IMR-90 (cell line): ENCODE results near the gene POLR2E. TPM values are rescaled to one million over a fixed set of nuclear protein-coding genes. Genes with fewer than 3 reads are reported as not detected.

Experiments used
- ATAC-seq: fragments of 200-7000 bp; cut with Tn5 transposase; 2 replicates; pipeline ENCODE4 v1.9.1; 2020; ENCODE audit warnings: low read depth, mild to moderate bottlenecking, moderate library complexity
- BruUV-seq: library from RNA; stranded (reverse); fragments of 400-500 nt; replicated peaks from 2 replicates; lab custom pipeline; 2021; lab: Mats Ljungman, UMichigan
- CTCF ChIA-PET: fragments of 300-600 bp; formaldehyde crosslinking; extraction: SDS; loops from one replicate; lab custom pipeline; 2021; ENCODE audit warnings: antibody characterized with exemption; lab: Yijun Ruan, JAX
- POLR2A ChIA-PET: fragments of 300-600 bp; sonication (Branson Sonifier 250); formaldehyde crosslinking; loops from one replicate; lab custom pipeline; 2022; ENCODE audit warnings: antibody characterized with exemption; ENCODE audit not compliant: unreplicated experiment; lab: Charles Lee
- DNase-seq: peaks from one replicate; pipeline ENCODE4 v3.0.0; 2013
- H2AFZ ChIP-seq: replicated peaks from 2 replicates; pipeline ENCODE3; 2013; ENCODE audit warnings: low read length, mild to moderate bottlenecking; ENCODE audit not compliant: poor library complexity
- H2AK5ac ChIP-seq: 2 replicates; pipeline ENCODE4 v1.6.1; 2013; ENCODE audit warnings: low read depth, low read length, inconsistent platforms
- H2AK9ac ChIP-seq: replicated peaks from 2 replicates; pipeline ENCODE3; 2013; ENCODE audit warnings: mild to moderate bottlenecking, low read depth, low read length, moderate library complexity; ENCODE audit not compliant: poor library complexity
- H2BK120ac ChIP-seq: 2 replicates; pipeline ENCODE4 v1.6.1; 2013; ENCODE audit warnings: low read depth, low read length, inconsistent platforms
- H2BK15ac ChIP-seq: 3 replicates; pipeline ENCODE4 v1.6.1; 2013; ENCODE audit warnings: low read depth, low read length, inconsistent platforms
- H2BK20ac ChIP-seq: 2 replicates; pipeline ENCODE4 v1.6.1; 2013; ENCODE audit warnings: low read depth, mild to moderate bottlenecking, inconsistent platforms, low read length, moderate library complexity
- H2BK5ac ChIP-seq: 2 replicates; pipeline ENCODE4 v1.6.1; 2013; ENCODE audit warnings: mild to moderate bottlenecking, low read depth, low read length, inconsistent platforms; ENCODE audit not compliant: poor library complexity, severe bottlenecking
- H3K14ac ChIP-seq: replicated peaks from 2 replicates; pipeline ENCODE4 v1.6.1; 2013; ENCODE audit warnings: low read depth, low read length, inconsistent platforms
- H3K18ac ChIP-seq: 2 replicates; pipeline ENCODE4 v1.6.1; 2013; ENCODE audit warnings: low read depth, low read length, control low read depth
- H3K23ac ChIP-seq: 2 replicates; pipeline ENCODE4 v1.6.1; 2013; ENCODE audit warnings: low read depth, low read length, inconsistent platforms
- H3K27ac ChIP-seq: 2 replicates; pipeline ENCODE4 v1.5.1; 2013; ENCODE audit warnings: mild to moderate bottlenecking, control low read depth, low read length; ENCODE audit not compliant: insufficient read depth
- H3K27me3 ChIP-seq: 2 replicates; pipeline ENCODE4 v1.6.1; 2013; ENCODE audit warnings: low read length; ENCODE audit not compliant: control insufficient read depth, insufficient read depth
- H3K36me3 ChIP-seq: 2 replicates; pipeline ENCODE4 v1.6.1; 2013; ENCODE audit warnings: low read length, mixed read lengths; ENCODE audit not compliant: control insufficient read depth, insufficient read depth
- H3K4ac ChIP-seq: 2 replicates; pipeline ENCODE4 v1.6.1; 2013; ENCODE audit warnings: low read depth, low read length, inconsistent platforms
- H3K4me1 ChIP-seq: 2 replicates; pipeline ENCODE4 v1.6.1; 2013; ENCODE audit warnings: low read length, mixed read lengths; ENCODE audit not compliant: control insufficient read depth, insufficient read depth
- H3K4me2 ChIP-seq: 2 replicates; pipeline ENCODE4 v1.6.1; 2013; ENCODE audit warnings: low read depth, mild to moderate bottlenecking, control low read depth, low read length, moderate library complexity
- H3K4me3 ChIP-seq: 2 replicates; pipeline ENCODE4 v1.5.1; 2013; ENCODE audit warnings: low read depth, mild to moderate bottlenecking, control low read depth, low read length, moderate library complexity; ENCODE audit not compliant: insufficient read depth
- H3K56ac ChIP-seq: 2 replicates; pipeline ENCODE4 v1.6.1; 2013; ENCODE audit warnings: low read length, inconsistent platforms; ENCODE audit not compliant: insufficient read depth; ENCODE audit errors: extremely low read depth
- H3K79me1 ChIP-seq, 2 experiments: 2 replicates each; pipeline ENCODE4 v1.6.1; 2013; ENCODE audit warnings: low read length in 2 of 2, inconsistent platforms in 1 of 2, low read depth in 1 of 2
- H3K9ac ChIP-seq: 2 replicates; pipeline ENCODE4 v1.6.1; 2013; ENCODE audit warnings: low read depth, low read length, control low read depth
- H3K9me1 ChIP-seq: 2 replicates; pipeline ENCODE4 v1.6.1; 2013; ENCODE audit warnings: low read length, inconsistent platforms; ENCODE audit not compliant: insufficient read depth
- H3K9me3 ChIP-seq: 2 replicates; pipeline ENCODE4 v1.6.1; 2013; ENCODE audit warnings: low read length; ENCODE audit not compliant: control insufficient read depth, insufficient read depth
- H4K20me1 ChIP-seq: 2 replicates; pipeline ENCODE4 v1.6.1; 2013; ENCODE audit warnings: low read length, inconsistent platforms; ENCODE audit not compliant: insufficient read depth
- H4K5ac ChIP-seq: 2 replicates; pipeline ENCODE4 v1.6.1; 2013; ENCODE audit warnings: mild to moderate bottlenecking, low read depth, low read length, control low read depth
- H4K8ac ChIP-seq, 2 experiments: 2 replicates each; pipeline ENCODE4 v1.6.1; 2013; ENCODE audit warnings: low read depth in 2 of 2, low read length in 2 of 2, control low read depth in 1 of 2, inconsistent platforms in 1 of 2
- H4K91ac ChIP-seq: 2 replicates; pipeline ENCODE4 v1.6.1; 2013; ENCODE audit warnings: low read depth, low read length, inconsistent platforms; ENCODE audit not compliant: insufficient read depth
- CEBPB ChIP-seq: IDR thresholded peaks from 2 replicates; pipeline ENCODE4 v1.6.1; 2012; ENCODE audit warnings: low read depth, low read length, improper control_type of control experiment
- CHD1 ChIP-seq: IDR thresholded peaks from 2 replicates; pipeline ENCODE4 v1.6.1; 2012; ENCODE audit warnings: low read depth, low read length, improper control_type of control experiment
- FOS ChIP-seq: fragments of 150-350 bp; IDR thresholded peaks from 2 replicates; pipeline ENCODE4 v1.6.1; 2016; ENCODE audit warnings: low read depth, low read length
- MAFK ChIP-seq: IDR thresholded peaks from 2 replicates; pipeline ENCODE4 v1.6.1; 2012; ENCODE audit warnings: low read depth, low read length, improper control_type of control experiment
- MAZ ChIP-seq: IDR thresholded peaks from 2 replicates; pipeline ENCODE4 v1.6.1; 2012; ENCODE audit warnings: low read depth, mild to moderate bottlenecking, low read length, improper control_type of control experiment, moderate library complexity, borderline replicate concordance
- MXI1 ChIP-seq: IDR thresholded peaks from 2 replicates; pipeline ENCODE4 v1.6.1; 2012; ENCODE audit warnings: low read depth, mild to moderate bottlenecking, low read length, moderate library complexity, borderline replicate concordance
- NFE2L2 ChIP-seq: fragments of 150-350 bp; IDR thresholded peaks from 2 replicates; pipeline ENCODE4 v1.6.1; 2016; ENCODE audit warnings: low read depth, mild to moderate bottlenecking, low read length
- POLR2A ChIP-seq: IDR thresholded peaks from 2 replicates; pipeline ENCODE4 v1.6.1; 2012; ENCODE audit warnings: mild to moderate bottlenecking, low read depth, low read length
- RAD21 ChIP-seq: IDR thresholded peaks from 2 replicates; pipeline ENCODE4 v1.6.1; 2012; ENCODE audit warnings: low read length, improper control_type of control experiment
- RCOR1 ChIP-seq: IDR thresholded peaks from 2 replicates; pipeline ENCODE4 v1.6.1; 2012; ENCODE audit warnings: mild to moderate bottlenecking, low read length, improper control_type of control experiment; ENCODE audit not compliant: insufficient replicate concordance
- RFX5 ChIP-seq: IDR thresholded peaks from 2 replicates; pipeline ENCODE4 v1.8.0; 2012; ENCODE audit warnings: low read depth, mild to moderate bottlenecking, low read length, moderate library complexity
- SMC3 ChIP-seq: fragments of 150-350 bp; IDR thresholded peaks from 2 replicates; pipeline ENCODE4 v1.6.1; 2016; ENCODE audit warnings: low read depth, mild to moderate bottlenecking, antibody characterized with exemption, low read length, moderate library complexity
- WGBS, 2 experiments: methylation state at CpG; one replicate each; pipeline versions ENCODE4 v1.1.5 to v1.1.7; 2013; ENCODE audit warnings: missing lambda C conversion rate in 2 of 2; ENCODE audit not compliant: insufficient read length in 1 of 2; ENCODE audit errors: extremely low coverage in 2 of 2; 5-methylcytosine and 5-hydroxymethylcytosine counted together
- dilution Hi-C: fragments of 300-500 bp; cut with HindIII; formaldehyde crosslinking; loops from one replicate; pipeline ENCODE4 v1.14.3; 2018; ENCODE audit warnings: low sequenced_read_pairs; ENCODE audit not compliant: unreplicated experiment
- in situ Hi-C: fragments of 300-500 bp; cut with MboI; formaldehyde crosslinking; loops from 3 replicates; pipeline ENCODE4 v1.14.3; 2019; ENCODE audit warnings: low sequenced_read_pairs, inconsistent platforms, mixed read lengths
- intact Hi-C: fragments of 100-400 bp; cut with micrococcal nuclease; formaldehyde crosslinking; loops from 2 replicates; pipeline ENCODE4 v1.10.0; 2022
- polyA plus RNA-seq, 3 experiments: library from polyadenylated mRNA; depleted of rRNA; stranded (reverse); fragments of >200 nt; gene quantifications; 2 replicates each; pipeline ENCODE4 v1.2.3, GENCODE V29; 2012; ENCODE audit warnings: low replicate concordance in 1 of 3
- total RNA-seq: library from RNA; depleted of rRNA; stranded (reverse); fragments of >200 nt; gene quantifications from 2 replicates; pipeline ENCODE4 v1.2.3, GENCODE V29; 2012
- TF ChIP-seq, protein P1 (sequence below): fragments of 150-350 bp; IDR thresholded peaks from 2 replicates; pipeline ENCODE4 v1.6.1; 2016; ENCODE audit warnings: low read depth, mild to moderate bottlenecking, low read length, moderate library complexity, borderline replicate concordance
- TF ChIP-seq, protein P2 (sequence below): fragments of 150-350 bp; IDR thresholded peaks from 2 replicates; pipeline ENCODE4 v1.6.1; 2017; ENCODE audit warnings: mild to moderate bottlenecking, antibody characterized with exemption, low read length, low read depth

POLR2E gene
- total and polyA plus RNA-seq, 2 of the 4 experiments (the other 2 are of a cell fraction) = 294 to 391 TPM

- Histone ChIP-seq H2BK5ac (no peak overlapping the region), H3K36me3 (peaks cover 19% of the 10 kb centered on the region), H3K56ac (no peak overlapping the region), H3K4me3 (no peak overlapping the region), H3K4ac (no peak overlapping the region), H2AK9ac (no peak overlapping the region), H2AK5ac (no peak overlapping the region), H3K14ac (no peak overlapping the region), H3K9me1 (no peaks in the 10 kb centered on the region), H4K20me1 (peaks cover 25% of the 10 kb centered on the region), H3K9ac (no peak overlapping the region), H2BK20ac (no peak overlapping the region), H3K23ac (no peak overlapping the region), H3K27ac (no peak overlapping the region), H3K9me3 (no peaks in the 10 kb centered on the region), H3K18ac (no peak overlapping the region), H2AFZ (no peak overlapping the region), H2BK15ac (no peak overlapping the region), H3K79me1 (peaks cover 0 to 13% of the 10 kb centered on the region in 2 experiments; a peak in 2 of 4 replicates), H3K4me1 (peaks cover 7% of the 10 kb centered on the region; the same call in 1 of the 2 replicates), H4K5ac (no peak overlapping the region), H2BK120ac (no peak overlapping the region), H4K8ac (no peak overlapping the region), H3K27me3 (no peaks in the 10 kb centered on the region), H3K4me2 (no peak overlapping the region), H4K91ac (no peak overlapping the region)
- dilution Hi-C loops (no loop called here), intact Hi-C loops (loop anchor here (2.0 kb wide), 2 partner anchors 53 to 61 kb away; partner anchors contain the start of genes GPX4 and POLR2E), in situ Hi-C loops (no loop called here)
- TF ChIP-seq RFX5 (no peak), FOS (no peak), NFE2L2 (no peak), RAD21 (no peak), MAFK (no peak), SMC3 (no peak), POLR2A (no peak), MAZ (no peak), RCOR1 (no peak), MXI1 (no peak), CHD1 (no peak), CEBPB (no peak)
- TF ChIP-seq, protein P1, sequence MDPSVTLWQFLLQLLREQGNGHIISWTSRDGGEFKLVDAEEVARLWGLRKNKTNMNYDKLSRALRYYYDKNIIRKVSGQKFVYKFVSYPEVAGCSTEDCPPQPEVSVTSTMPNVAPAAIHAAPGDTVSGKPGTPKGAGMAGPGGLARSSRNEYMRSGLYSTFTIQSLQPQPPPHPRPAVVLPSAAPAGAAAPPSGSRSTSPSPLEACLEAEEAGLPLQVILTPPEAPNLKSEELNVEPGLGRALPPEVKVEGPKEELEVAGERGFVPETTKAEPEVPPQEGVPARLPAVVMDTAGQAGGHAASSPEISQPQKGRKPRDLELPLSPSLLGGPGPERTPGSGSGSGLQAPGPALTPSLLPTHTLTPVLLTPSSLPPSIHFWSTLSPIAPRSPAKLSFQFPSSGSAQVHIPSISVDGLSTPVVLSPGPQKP = no peak
- TF ChIP-seq, protein P2, sequence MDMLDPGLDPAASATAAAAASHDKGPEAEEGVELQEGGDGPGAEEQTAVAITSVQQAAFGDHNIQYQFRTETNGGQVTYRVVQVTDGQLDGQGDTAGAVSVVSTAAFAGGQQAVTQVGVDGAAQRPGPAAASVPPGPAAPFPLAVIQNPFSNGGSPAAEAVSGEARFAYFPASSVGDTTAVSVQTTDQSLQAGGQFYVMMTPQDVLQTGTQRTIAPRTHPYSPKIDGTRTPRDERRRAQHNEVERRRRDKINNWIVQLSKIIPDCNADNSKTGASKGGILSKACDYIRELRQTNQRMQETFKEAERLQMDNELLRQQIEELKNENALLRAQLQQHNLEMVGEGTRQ = no peak
- 76% methylated on average over 30 of the region's 43 CpGs; no CpG with 5 or more reads in 1 of the 2 experiments for WGBS, 2 experiments
- DNase-seq (no peak), ATAC-seq (no peak)
- no TSS peak for BruUV-seq
- ChIA-PET CTCF (no interaction called here), POLR2A (interaction anchor here (0.8 kb wide), 1 partner anchor 14 kb away, joined by 5 read pairs; no protein-coding TSS in a partner anchor)
Measured at GRCh38 chr19:1041835-1042685, 53.1 kb downstream of the POLR2E start.
